GM12891 (cell line): Measurements from ENCODE around the gene POPDC2.

Experiments used
- POLR2A ChIP-seq: IDR thresholded peaks from 2 replicates; pipeline ENCODE4 v1.6.1; 2011; ENCODE audit warnings: low read depth, low read length, control low read depth
- POLR2AphosphoS5 ChIP-seq: IDR thresholded peaks from 2 replicates; pipeline ENCODE4 v1.6.1; 2011; ENCODE audit warnings: low read depth, low read length, control low read depth
- POU2F2 ChIP-seq: IDR thresholded peaks from 2 replicates; pipeline ENCODE4 v1.6.1; 2011; ENCODE audit warnings: low read depth, mild to moderate bottlenecking, control low read depth, low read length, moderate library complexity

DNA sequence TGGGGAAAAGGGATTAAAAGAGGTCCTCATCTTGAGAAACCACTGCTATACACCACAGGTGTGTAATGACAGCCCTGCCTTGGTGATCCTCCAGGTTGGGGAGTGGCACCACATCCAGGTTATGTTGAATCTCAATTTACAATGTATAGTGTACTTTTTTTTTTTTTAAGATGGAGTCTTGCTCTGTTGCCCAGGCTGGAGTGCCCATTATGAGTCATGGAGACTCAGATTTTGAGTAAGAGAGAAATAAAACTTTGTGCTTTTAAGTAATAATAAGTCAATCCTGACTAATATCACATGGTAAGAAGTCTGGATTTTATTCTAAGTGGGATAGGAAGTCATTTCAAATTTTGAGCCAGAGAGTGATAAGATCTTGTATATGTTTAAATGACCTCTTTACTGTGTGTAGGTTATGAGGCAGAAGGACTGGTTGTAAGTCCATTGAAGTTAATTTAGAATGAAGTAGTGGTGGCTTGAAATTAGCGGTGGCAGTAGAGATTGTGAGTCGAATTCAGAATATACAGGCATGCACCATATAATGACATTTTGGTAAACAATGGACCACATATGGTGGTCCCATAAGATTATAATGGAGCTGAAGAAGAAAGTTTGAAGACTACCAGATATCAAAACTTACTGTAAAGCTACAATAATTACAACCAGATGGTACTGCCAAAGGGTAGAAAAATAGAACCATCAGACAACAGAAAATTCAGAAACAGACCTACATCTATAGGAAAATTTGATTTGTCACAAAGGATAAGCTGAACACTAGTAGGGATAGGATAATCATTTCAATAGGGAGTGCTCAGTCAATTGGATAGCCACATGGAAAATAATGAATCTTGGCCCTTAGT lies 20.7 kb downstream of the POPDC2 start:
- TF ChIP-seq POLR2A (no peak), POLR2AphosphoS5 (no peak), POU2F2 (no peak)
